ENCODE results near the gene SESN2. TPM values are rescaled to one million over a fixed set of nuclear protein-coding genes. Genes with fewer than 3 reads are reported as not detected.

SESN2 gene
- total RNA-seq, 1 donor from 2014 or later = 20.6 TPM

- peak overlapping the region; percentile 13 for H3K4me3 Mint-ChIP-seq
- DNase-seq (ENCODE audit: low read depth, low spot score) = no peak
- no peaks in the 10 kb centered on the region for H3K9me3 Mint-ChIP-seq
- H3K27ac Mint-ChIP-seq (ENCODE audit: unreplicated experiment) = no peak overlapping the region
- H3K27me3 Mint-ChIP-seq (ENCODE audit: low read depth) = no peaks in the 10 kb centered on the region
- H3K36me3 Mint-ChIP-seq (ENCODE audit: low read depth) = no peaks in the 10 kb centered on the region
- TF ChIP-seq CTCF (conservative IDR thresholded peaks at IDR 0.05) = no peak
- H3K4me1 Mint-ChIP-seq = peaks cover 36% of the 10 kb centered on the region
Observed at GRCh38 chr1:28265577-28265976, 6.3 kb downstream of the SESN2 start.

- Mint-ChIP-seq H3K4me1 (peaks cover 27% of the 10 kb centered on the region), H3K9me3 (no peaks in the 10 kb centered on the region), H3K27ac (ENCODE audit: unreplicated experiment) (no peak overlapping the region), H3K4me3 (no peak overlapping the region), H3K36me3 (ENCODE audit: low read depth) (no peaks in the 10 kb centered on the region), H3K27me3 (ENCODE audit: low read depth) (no peaks in the 10 kb centered on the region)
- TF ChIP-seq CTCF (conservative IDR thresholded peaks at IDR 0.05) = no peak
- no peak for DNase-seq (ENCODE audit: low read depth, low spot score)
Observed at GRCh38 chr1:28266920-28267322, 7.6 kb downstream of the SESN2 start.

DNA sequence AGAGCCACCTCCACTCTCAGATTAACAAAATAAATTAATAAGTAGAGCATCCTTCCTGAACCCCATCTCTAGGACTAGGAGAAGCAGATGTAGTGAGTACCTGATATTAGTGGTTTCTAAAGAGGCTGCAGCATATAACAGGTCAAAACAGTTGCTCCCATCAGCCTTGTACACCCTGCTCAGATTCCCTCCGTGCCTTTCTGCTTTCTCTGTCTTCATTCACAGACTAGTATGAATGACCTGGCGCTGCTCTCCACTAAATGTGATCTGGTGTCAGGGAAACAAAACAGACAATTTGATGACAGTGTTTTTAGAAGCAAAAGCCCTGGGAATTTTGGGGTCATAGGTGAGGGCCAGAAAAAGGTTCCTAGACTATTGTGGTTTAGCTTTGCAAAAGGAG is 8.3 kb downstream of the SESN2 start:
- Mint-ChIP-seq H3K36me3 (ENCODE audit: low read depth) (no peaks in the 10 kb centered on the region), H3K27me3 (ENCODE audit: low read depth) (no peaks in the 10 kb centered on the region), H3K4me3 (peak overlapping the region; percentile 1), H3K4me1 (peaks cover 27% of the 10 kb centered on the region), H3K9me3 (no peaks in the 10 kb centered on the region), H3K27ac (ENCODE audit: unreplicated experiment) (no peak overlapping the region)
- DNase-seq (ENCODE audit: low read depth, low spot score) = no peak
- TF ChIP-seq CTCF (conservative IDR thresholded peaks at IDR 0.05) = no peak

DNA sequence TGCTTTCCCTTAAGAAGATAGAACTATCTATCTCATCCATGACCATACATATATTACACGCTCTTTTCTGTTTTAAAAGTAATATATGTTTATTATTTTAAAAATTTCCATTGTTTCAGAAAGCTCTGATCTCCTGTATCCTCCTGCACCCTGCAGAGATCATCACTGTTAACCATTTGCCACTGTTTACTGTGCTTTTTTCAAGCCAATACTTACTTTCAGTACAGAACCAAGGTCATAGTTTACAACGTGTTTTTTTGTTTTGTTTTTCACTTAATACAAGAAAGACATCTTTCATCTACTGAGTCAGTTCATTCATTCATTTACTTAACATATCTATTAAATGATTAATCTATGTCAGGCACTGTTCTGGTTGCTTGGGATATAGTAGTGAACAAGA is 10.2 kb downstream of the SESN2 start:
- DNase-seq (ENCODE audit: low read depth, low spot score) = no peak
- Mint-ChIP-seq H3K36me3 (ENCODE audit: low read depth) (no peaks in the 10 kb centered on the region), H3K4me3 (no peak overlapping the region), H3K9me3 (no peaks in the 10 kb centered on the region), H3K27me3 (ENCODE audit: low read depth) (no peaks in the 10 kb centered on the region), H3K27ac (ENCODE audit: unreplicated experiment) (no peak overlapping the region), H3K4me1 (peaks cover 21% of the 10 kb centered on the region)
- TF ChIP-seq CTCF (conservative IDR thresholded peaks at IDR 0.05) = no peak

GRCh38 chr1:28272215-28272852 is 13.0 kb downstream of the SESN2 start:
- Mint-ChIP-seq H3K4me3 (no peak overlapping the region), H3K9me3 (no peaks in the 10 kb centered on the region), H3K4me1 (peaks cover 7% of the 10 kb centered on the region), H3K27ac (ENCODE audit: unreplicated experiment) (no peak overlapping the region), H3K27me3 (ENCODE audit: low read depth) (no peaks in the 10 kb centered on the region), H3K36me3 (ENCODE audit: low read depth) (no peaks in the 10 kb centered on the region)
- no peak for DNase-seq (ENCODE audit: low read depth, low spot score)
- no peak for TF ChIP-seq CTCF (conservative IDR thresholded peaks at IDR 0.05)

Data from neural crest cell (in vitro differentiated cells).